Glomerular endothelial cell (primary cell): ENCODE data around the gene GFRA1. TPM values are rescaled to one million over a fixed set of nuclear protein-coding genes. Genes with fewer than 3 reads are reported as not detected.
"Not testable (repeated sequence)": the region's sequence is repeated elsewhere in the genome, so short reads cannot be mapped to it uniquely, and the experiment has no call there.

Experiments used
- DNase-seq: peaks from one replicate; pipeline ENCODE4 v3.0.0-alpha.2; 2011; ENCODE audit warnings: low read depth, low spot score; ENCODE audit errors: extremely low read depth
- total RNA-seq: library from RNA; depleted of rRNA; stranded (reverse); fragments of >200 nt; gene quantifications from 2 replicates; pipeline ENCODE4 v1.2.3, GENCODE V29; 2015

GFRA1 gene
- total RNA-seq, 1 donor from 2014 or later = 0.99 TPM

DNA sequence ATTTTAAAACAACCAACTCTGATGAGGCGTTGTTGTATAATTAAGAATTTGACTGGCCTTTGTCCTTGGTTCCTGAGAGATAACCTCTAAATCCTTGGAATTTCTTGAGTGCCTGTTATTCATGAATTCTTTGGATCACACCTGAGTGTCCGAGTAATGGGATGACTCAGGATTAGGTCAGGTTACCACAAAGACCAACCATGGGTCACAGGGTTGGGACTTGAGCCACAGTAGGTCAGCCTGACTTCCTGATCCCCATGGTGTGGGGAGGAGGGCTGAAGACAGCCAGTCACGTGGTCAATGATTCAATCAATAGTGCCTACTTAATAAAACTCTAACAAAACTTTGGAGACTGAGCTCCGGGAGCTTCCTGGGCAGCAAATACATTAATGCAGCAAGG lies 192.5 kb downstream of the GFRA1 start:
- no peak for DNase-seq

DNA sequence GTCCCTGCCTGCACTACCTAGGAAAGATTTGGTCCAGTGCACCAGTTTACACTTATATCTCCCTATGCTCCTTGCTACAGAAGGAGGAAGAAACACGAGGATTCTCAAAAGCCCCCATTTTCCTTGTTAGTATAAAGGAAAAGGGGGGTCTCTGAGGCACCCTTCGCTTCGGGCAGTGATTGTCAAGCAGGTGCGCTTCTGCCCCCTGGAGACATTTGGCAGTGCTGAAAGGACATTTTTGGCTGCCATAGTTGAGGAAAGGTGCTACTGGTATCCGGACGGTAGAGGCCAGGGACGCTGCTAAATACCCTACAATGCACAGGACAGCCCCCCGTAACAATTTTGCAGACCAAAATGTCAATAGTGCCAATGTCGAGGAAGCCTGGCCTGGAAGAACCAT lies 193.7 kb downstream of the GFRA1 start:
- no peak for DNase-seq

DNA sequence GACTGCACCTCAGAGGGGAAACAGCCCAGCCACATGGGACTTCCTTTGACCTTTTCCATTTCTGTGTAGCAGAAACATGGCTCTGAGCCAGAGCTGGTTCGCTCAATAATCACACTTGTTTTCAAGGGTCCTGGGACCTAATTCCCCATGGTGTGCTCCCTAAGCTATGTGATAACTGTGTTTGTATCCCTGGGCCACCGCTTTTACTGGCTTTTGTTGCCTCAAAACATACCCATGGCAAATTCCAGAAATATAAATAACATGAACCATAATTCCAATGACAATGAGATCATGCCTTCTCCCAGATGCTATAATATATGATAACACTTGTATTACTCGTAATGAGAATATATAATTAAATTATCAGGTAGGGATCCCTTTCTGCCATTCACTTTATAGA lies 196.4 kb downstream of the GFRA1 start:
- no peak for DNase-seq

DNA sequence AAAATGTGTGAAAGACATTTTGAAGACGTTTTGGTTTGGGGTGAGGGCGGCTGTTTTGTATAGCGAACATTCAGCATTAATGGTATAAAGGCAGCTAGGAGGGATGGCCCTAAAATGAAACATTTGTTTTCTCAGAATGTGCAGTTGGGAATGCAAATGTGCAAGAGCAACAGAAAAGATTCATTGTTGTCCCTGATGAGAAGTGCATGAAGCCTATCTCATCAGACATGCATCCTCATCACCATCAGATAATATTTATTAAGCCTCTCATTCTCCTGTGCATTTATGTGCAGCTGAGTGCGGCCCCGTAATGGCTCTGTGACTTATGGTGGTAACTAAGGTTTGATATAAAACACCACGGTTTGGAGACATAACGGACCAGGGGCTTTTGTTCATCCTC lies 199.5 kb downstream of the GFRA1 start:
- DNase-seq = no peak

DNA sequence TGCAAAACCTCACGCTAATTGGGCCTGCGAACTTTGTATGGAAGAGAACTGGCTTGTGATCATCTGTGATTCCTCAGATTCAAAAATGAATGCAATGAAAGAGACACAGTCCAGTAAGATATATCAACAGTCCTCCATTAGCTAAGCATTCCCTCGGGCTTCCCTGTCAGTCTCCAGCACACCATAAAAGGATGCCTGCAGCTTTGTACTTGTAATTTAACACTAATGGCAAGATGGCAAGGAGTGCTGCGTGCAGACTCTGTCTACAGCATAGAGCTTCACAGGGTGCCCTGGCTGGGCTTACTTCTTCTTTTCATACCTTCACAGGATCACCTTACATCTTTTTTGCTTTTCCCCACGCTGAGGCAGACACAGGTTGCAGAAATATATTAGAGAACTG lies 200.0 kb downstream of the GFRA1 start:
- DNase-seq = no peak

DNA sequence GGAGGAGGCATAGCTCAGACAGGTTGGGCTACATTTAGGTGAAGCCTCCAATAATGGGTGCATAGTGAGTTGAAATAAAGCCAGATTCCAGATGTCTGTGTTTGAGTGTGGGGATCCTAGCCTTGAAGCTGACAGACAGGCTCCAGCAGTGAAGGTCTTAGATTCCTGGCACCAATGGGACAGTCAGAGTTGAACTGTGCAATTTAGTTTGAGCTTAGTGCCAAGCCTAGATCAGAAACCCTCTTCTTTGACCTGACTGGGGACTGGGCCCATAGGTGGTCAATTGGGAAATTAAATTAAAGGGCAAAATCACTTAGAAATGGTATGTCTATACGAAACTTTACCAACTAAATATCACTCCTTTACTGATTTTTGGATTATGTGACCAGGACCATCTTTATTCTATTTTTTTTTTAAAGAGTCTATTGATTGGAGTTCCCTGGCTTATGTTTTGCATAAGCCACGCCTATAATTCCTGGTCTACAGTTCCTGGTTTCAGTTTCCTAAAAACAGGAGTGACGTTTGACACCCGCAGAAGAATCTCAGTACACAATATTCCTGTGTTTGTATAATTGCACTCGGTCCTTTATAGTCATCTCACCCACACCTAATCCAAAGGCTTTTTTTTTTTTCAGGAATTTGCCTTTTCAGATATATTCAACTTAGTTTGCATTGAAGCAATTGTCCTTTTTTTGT lies 201.4 kb downstream of the GFRA1 start:
- no peak for DNase-seq

DNA sequence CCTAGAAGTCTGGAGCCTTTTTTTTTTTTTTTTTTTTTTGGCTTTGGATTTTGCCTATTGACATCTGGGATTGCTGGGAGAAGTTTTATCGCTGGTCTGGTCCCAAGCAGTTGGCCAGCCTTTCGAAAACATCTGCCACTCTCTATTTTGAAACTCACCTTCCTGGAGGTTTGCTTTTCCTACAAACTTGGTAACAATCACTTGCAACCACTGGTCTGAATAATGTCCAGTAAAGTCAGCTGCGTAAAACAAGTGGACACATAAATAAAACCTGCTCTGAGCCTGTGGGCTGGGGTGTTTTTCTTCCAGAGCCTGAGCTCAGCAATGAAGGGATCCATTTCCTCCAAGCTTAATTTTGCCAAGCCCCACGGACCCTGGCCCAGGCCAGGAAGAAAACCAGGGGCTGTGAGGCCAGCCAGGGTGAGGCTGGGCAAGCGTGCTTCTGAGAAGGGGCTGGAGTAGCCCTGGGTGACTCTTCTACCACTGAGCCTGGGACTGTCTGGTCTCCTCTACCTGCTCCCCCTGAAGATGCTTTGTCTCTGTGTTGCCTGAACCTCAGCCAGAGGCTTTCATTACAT lies 202.2 kb downstream of the GFRA1 start:
- DNase-seq = no peak

DNA sequence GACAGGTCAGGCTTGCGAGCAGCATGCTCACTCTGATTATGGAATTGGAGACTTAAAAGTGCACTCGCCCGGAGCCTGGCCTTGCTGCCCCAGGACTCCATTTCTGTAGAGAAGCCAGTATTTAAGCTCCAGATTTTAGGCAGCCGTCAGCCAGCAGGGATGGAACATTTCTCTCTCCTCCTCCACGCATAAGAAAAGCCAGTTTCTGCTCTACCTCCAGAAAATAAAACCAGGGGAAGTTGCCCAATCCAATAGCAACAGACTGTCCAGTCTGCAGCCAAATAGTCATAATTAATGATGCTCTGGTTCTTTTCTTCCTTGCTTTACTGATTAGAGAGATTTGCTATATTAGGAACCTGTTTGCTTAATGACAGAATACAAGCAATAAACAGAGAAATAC lies 203.2 kb downstream of the GFRA1 start:
- DNase-seq = no peak

DNA sequence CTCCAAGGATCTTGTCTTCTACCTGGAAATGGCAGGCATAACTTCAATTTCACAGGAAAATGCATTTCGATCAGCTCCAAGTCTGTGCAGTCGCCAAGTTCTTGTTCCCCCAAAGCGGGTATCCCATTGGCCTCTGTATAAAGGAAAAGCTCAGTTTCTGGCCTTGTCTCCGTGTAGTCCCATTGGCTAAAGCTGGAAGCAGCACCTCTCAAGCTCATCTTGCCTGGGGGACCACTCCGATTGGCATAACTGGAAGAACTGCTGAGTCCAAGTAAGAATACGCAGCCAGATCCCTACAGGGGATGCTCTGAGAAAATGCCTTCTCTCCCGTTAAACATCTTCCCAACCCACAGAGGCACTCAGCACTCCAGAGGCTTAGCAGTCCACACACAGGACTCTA lies 205.2 kb downstream of the GFRA1 start:
- no peak for DNase-seq

DNA sequence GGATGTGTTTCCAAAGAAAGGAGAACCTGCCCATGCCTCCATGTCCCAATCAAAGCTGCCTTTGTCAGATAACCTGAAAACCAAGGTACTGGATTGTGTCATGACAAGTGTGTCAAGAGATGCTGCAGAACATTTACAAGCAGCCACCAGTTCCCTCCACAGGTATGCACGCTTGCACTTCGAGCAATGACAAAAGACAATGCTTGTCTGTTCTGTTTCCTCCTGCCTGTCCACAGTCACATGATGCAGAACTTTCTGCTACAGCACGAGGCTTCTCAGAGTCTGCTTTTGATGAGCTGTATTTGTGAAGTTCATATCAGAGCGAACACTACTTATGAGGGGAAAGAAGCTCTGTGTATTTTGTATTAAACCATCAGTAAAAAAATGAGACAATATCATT lies 209.9 kb downstream of the GFRA1 start:
- no peak for DNase-seq

DNA sequence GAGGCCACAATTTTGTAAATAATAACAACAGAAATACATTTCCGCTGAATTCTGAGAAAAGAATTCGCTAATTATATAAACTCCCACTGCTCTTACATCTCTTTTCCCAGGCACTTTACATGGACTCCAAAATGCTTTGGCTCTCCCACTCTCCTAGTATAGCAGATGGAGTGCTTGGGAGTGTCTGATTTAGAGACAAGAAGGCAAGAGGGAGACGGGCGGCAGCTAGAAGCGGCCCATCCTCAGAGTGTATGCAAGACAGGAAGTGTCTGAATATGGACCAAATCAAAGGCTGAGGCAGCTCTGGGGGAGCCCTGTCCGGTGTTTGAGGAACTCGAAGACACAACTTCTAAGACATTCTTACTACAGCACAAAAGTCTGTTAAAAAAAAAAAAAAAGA lies 212.1 kb downstream of the GFRA1 start:
- no peak for DNase-seq

DNA sequence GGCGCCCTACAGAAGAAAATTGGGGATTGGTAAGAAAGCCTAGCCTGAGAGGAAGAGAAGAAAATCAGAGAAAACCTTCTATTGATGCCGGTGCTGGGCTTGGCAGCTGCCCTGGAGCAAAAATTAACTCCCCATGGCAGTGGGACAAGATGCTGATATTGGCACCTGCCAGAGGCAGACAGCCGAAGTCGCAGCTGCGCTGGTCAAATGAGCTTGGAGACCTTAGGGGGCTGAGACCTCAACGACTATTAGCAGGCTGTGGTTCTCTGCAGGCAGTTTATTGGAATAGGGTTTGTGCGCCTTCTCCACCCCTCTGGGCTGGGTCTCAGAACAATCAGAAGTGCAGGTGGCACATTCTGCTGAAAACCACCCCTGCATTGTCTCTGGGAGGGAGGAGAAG lies 213.7 kb downstream of the GFRA1 start:
- DNase-seq = no peak

DNA sequence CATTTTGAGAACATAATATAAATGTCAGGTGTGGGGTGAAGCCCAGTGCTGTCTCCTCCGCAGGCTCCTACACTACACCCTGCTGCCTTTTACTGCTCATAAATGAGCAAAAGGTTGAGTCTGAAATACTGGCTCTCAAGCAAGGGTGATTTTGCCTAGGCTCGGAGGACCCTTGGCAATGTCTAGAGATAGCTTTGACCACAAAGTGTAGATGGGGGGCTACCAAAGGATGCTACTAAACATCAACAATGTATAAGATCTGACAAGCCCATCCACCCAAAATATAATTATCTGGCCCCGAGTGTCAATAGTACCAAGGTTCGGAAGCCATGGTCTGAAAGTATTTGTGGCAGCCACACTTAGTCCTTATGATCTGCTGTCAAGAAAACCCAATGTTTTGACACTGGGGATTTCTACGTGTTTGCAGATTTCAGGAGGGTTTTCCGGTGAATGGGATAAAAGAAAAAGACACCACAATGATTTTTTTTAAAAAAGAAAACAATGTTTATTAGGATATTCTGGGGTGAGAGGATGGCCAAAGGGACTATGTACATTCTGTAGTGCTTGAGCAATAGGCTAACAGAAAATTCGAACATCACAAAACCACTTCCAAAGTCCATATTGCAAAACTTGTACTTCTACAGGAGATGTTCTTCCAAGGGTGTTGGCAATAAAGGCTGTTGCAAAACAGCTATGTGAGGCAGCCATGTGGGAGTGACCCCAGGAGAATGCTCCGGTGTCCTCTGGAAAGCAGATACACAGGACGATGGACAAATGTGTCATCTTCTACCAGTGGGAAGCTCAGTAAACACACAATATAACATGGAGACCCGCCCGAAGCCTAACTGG lies 216.3 kb downstream of the GFRA1 start:
- no peak for DNase-seq

DNA sequence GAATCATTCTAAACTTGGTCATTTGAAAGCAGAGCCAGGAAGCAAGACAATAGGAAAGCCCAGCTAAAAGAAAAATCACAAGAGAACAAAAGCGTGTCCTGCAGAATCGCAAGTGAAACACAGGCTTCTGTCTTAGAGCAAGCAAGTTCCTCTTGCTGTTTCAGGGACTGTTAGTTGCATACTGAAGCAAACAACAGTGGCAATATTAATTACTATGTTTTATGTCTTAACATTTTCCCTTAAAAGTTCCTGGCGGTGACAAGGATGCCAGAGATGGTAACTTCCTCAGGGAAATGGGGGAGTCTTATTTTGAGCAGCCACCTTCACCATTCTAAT lies 217.1 kb downstream of the GFRA1 start:
- no peak for DNase-seq

DNA sequence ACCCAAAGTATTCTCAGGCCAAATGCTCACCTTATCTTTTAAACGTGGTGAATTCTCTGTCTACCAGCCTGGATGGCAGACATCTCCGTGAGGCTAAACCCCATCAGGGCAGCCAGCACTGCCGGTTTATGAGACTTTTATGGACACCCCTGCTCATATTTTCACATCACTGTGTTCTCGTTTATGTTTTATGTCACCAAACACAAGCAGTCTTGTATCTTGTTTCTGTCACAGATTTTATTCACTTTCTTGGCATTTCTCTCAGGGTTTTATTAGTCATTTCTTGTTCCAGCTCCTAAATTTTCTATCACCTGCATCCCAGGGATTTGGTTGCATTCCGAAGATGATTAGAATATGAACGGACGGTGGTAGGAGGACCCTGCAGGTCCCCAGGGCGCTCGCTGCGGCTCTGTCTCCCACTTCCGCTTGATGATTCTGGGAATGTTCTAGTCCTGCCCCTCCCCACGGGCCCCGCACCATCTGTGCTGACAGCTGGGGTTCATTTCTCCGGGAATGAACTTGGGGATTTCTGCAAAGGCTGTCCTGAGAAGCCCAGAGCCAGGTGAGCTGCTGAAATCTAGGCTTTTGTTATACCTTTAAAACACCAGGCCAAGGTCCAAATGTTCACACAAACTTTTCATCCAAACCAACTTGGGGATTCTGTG lies 217.6 kb downstream of the GFRA1 start:
- DNase-seq = no peak

DNA sequence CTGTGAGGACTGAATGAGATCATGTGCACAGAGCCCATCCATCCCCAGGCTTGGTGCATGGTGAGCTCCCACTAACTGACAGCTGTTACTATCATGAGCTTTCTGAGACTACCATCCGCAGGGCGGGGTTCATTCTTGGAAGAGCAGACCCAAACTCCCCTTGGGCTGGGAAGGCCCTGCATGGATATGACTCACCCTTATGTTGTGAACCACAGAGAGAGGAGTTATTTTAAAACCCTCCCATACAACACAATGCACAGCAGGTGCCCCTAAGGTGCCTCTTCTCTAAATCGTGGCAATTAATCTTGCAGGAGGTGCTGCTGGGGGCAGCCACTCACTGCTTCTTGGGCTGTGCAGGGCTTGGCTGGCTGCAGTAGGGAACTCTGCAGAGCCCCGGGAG lies 219.1 kb downstream of the GFRA1 start:
- DNase-seq = no peak

DNA sequence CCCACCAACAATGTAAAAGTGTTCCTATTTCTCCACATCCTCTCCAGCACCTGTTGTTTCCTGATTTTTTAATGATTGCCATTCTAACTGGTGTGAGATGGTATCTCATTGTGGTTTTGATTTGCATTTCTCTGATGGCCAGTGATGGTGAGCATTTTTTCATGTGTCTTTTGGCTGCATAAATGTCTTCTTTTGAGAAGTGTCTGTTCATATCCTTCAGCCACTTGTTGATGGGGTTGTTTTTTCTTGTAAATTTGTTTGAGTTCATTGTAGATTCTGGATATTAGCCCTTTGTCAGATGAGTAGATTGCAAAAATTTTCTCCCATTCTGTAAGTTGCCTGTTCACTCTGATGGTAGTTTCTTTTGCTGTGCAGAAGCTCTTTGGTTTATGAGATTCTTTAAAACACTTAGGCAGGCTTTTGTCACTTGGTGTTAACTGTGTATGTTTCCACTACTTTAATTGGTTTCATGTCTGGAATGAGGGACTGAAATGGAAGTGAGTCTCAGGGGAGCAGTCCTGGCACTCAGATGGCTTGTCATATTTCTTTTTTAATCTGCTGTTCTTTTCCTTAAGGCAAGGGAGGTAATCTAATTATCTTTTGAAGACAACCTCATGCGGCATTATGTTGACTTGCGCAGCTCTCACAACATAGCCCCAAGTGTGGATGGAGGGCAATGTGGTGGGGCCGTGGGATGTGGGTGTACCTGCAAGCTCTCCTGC lies 219.8 kb downstream of the GFRA1 start:
- DNase-seq = not testable (repeated sequence)

DNA sequence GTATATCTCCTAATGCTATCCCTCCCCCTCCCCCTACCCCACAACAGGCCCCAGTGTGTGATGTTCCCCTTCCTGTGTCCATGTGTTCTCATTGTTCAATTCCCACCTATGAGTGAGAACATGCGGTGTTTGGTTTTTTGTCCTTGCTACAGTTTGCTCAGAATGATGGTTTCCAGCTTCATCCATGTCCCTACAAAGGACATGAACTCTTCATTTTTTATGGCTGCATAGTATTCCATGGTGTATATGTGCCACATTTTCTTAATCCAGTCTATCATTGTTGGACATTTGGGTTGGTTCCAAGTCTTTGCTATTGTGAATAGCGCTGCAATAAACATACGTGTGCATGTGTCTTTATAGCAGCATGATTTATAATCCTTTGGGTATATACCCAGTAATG lies 220.5 kb downstream of the GFRA1 start:
- DNase-seq = not testable (repeated sequence)

DNA sequence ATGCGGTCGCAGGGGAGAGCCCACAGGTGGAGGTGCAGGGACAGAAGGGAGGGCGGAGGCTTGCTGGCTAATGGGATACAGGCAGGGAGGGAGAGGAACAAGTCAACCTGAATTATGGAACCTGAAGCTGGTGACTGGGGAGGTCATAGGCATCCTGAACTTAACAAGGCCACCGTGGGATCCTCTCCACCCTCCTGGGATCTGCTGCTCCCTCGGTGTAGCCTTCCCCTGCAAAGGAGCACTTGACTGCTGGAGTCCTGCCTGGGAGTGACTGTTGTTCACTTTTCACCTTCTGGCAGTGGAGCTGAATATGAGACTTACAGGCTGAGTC lies 223.1 kb downstream of the GFRA1 start:
- DNase-seq = no peak

DNA sequence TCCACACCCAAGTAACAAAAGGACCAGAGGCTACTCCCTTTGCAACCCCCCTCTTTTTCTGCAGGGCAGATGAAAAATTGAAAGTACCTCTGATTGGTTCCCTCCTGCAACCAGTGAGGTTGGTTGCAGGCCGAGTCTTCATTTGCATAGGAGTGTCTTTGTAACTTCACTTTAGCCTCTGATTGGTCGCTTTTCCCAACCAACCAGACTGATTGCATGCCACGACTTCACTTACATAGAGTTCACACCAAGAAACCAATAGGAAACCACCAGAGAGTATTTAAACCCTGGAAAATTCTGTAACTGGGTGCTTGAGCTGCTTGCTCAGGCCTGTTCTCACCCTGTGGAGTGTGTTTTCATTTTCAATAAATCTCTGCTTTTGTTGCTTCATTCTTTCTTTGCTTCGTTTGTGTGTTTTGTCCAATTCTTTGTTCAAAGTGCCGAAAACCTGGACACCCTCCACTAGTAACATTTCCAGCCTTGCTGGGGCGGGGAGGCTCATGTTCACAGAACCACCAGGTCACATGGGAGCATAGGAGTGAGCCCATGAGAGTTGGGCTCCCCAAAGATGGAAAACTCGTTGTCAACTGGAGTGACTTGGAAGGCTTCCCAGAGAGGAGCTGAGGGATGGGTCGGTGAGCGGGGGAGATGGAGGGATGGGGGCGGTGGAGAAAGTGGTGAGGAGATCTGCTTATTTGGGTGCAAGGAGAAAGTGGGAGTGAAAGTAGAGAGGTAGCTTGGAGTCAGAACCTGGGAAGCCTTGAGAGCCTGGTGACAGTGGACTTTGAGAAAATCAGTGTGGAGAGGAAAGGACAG lies 223.6 kb downstream of the GFRA1 start:
- DNase-seq = no peak
